Measurements from ENCODE around the gene ZIC5. TPM values are rescaled to one million over a fixed set of nuclear protein-coding genes. Genes with fewer than 3 reads are reported as not detected.

Gene ZIC5
- not detected for total RNA-seq
- polyA plus RNA-seq: not detected

DNA sequence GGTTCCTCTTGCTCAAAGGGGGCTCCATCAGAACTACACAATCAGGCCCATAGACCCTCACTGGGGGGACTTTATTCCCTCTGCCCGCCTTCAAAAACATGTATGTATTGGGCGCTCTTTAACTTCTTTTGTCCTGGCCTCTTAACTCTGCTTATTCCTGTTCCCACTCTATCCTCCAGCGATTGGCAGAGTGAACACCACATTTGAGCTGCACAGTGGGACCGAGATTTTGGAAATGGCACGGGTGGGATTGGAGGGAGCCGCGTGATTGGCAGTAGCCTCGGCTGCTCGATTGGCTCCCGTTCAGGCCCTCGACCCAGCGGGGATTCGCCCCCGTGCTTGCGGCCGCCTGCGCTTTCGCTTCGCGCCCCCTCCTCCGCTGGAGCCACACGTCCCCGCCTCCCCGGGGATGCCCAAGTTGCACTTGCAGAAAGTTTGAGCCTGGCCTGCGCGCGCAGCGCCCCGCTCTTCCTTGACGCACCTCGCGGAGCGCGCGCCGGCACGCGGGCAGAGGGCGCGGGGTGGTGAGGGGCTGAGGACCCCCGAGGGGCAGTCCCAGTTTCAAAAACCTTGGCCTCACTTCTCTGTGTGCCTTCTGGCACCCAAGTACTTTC, at the start of gene ZIC5:
Gene ZIC5, minus strand, starts transcription at position 192 of the 614 bp plus-strand sequence. Its CDS starts 164 bp downstream, at position 28.
- H3K4me3 ChIP-seq (ENCODE audit: low read depth in 1 of 3, low read length in 3 of 3): peak within 1 kb of the TSS in 1 of 3 donors; percentile 57
- H3K27me3 ChIP-seq (ENCODE audit: control insufficient read depth in 4 of 4, insufficient read depth in 4 of 4, low read length in 3 of 4): peaks cover 18 to 55% (median 33%) of the 10 kb centered on the region in 4 donors
- no peak within 1 kb of the TSS for H3K9ac ChIP-seq (ENCODE audit: low read depth in 1 of 2, low read length in 2 of 2)
- H3K4me1 ChIP-seq (ENCODE audit: control insufficient read depth in 4 of 4, insufficient read depth in 4 of 4, low read length in 3 of 4): peaks cover 0 to 29% (median 14%) of the 10 kb centered on the region in 4 donors
- DNase-seq (ENCODE audit: low spot score): no peak
- no peak for TF ChIP-seq HNF4G (IDR thresholded peaks at IDR 0.05)
- no peak for TF ChIP-seq YY1 (IDR thresholded peaks at IDR 0.05)
- TF ChIP-seq SP1 (IDR thresholded peaks at IDR 0.05): no peak
- TF ChIP-seq CTCF (IDR thresholded peaks at IDR 0.05; ENCODE audit: low read depth, low read length, missing input control): no peak
- no peak for TF ChIP-seq TAF1 (conservative IDR thresholded peaks at IDR 0.05)
- TF ChIP-seq GABPA (IDR thresholded peaks at IDR 0.05 in 1 of 2, conservative IDR thresholded peaks at IDR 0.05 in 1 of 2): no peak
- no peak for TF ChIP-seq FOXA1 (IDR thresholded peaks at IDR 0.05)
- TF ChIP-seq ATF3 (IDR thresholded peaks at IDR 0.05): no peak
- TF ChIP-seq, protein P1, sequence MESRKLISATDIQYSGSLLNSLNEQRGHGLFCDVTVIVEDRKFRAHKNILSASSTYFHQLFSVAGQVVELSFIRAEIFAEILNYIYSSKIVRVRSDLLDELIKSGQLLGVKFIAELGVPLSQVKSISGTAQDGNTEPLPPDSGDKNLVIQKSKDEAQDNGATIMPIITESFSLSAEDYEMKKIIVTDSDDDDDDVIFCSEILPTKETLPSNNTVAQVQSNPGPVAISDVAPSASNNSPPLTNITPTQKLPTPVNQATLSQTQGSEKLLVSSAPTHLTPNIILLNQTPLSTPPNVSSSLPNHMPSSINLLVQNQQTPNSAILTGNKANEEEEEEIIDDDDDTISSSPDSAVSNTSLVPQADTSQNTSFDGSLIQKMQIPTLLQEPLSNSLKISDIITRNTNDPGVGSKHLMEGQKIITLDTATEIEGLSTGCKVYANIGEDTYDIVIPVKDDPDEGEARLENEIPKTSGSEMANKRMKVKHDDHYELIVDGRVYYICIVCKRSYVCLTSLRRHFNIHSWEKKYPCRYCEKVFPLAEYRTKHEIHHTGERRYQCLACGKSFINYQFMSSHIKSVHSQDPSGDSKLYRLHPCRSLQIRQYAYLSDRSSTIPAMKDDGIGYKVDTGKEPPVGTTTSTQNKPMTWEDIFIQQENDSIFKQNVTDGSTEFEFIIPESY (IDR thresholded peaks at IDR 0.05): no peak
- TF ChIP-seq, protein P2, sequence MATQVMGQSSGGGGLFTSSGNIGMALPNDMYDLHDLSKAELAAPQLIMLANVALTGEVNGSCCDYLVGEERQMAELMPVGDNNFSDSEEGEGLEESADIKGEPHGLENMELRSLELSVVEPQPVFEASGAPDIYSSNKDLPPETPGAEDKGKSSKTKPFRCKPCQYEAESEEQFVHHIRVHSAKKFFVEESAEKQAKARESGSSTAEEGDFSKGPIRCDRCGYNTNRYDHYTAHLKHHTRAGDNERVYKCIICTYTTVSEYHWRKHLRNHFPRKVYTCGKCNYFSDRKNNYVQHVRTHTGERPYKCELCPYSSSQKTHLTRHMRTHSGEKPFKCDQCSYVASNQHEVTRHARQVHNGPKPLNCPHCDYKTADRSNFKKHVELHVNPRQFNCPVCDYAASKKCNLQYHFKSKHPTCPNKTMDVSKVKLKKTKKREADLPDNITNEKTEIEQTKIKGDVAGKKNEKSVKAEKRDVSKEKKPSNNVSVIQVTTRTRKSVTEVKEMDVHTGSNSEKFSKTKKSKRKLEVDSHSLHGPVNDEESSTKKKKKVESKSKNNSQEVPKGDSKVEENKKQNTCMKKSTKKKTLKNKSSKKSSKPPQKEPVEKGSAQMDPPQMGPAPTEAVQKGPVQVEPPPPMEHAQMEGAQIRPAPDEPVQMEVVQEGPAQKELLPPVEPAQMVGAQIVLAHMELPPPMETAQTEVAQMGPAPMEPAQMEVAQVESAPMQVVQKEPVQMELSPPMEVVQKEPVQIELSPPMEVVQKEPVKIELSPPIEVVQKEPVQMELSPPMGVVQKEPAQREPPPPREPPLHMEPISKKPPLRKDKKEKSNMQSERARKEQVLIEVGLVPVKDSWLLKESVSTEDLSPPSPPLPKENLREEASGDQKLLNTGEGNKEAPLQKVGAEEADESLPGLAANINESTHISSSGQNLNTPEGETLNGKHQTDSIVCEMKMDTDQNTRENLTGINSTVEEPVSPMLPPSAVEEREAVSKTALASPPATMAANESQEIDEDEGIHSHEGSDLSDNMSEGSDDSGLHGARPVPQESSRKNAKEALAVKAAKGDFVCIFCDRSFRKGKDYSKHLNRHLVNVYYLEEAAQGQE (IDR thresholded peaks at IDR 0.05): no peak
- no peak for TF ChIP-seq RXRA (IDR thresholded peaks at IDR 0.05)
- no peak for TF ChIP-seq NR2F2 (IDR thresholded peaks at IDR 0.05)
- H3K9me3 ChIP-seq (ENCODE audit: control insufficient read depth in 4 of 4, low read length in 3 of 4): peaks cover 0 to 16% (median 1%) of the 10 kb centered on the region in 4 donors
- 11% methylated on average over 41 of the region's 41 CpGs for WGBS
- H3K27ac ChIP-seq (ENCODE audit: low read depth in 1 of 2, low read length in 2 of 2): no peak within 1 kb of the TSS
- H3K36me3 ChIP-seq (ENCODE audit: control insufficient read depth in 4 of 4, insufficient read depth in 3 of 4, low read depth in 1 of 4, low read length in 3 of 4): no peaks in the 10 kb centered on the region

- H3K36me3 ChIP-seq (ENCODE audit: control insufficient read depth in 4 of 4, insufficient read depth in 3 of 4, low read depth in 1 of 4, low read length in 3 of 4): no peaks in the 10 kb centered on the region
- WGBS: 98% methylated on average over 3 of the region's 3 CpGs
- H3K27ac ChIP-seq (ENCODE audit: low read depth in 1 of 2, low read length in 2 of 2): no peak overlapping the region
- H3K27me3 ChIP-seq (ENCODE audit: control insufficient read depth in 4 of 4, insufficient read depth in 4 of 4, low read length in 3 of 4): no peaks in the 10 kb centered on the region
- DNase-seq (ENCODE audit: low spot score): no peak
- no peaks in the 10 kb centered on the region for H3K9me3 ChIP-seq (ENCODE audit: control insufficient read depth in 4 of 4, low read length in 3 of 4)
- no peak overlapping the region for H3K4me3 ChIP-seq (ENCODE audit: low read depth in 1 of 3, low read length in 3 of 3)
- TF ChIP-seq RAD21 (IDR thresholded peaks at IDR 0.05): no peak
- TF ChIP-seq TAF1 (conservative IDR thresholded peaks at IDR 0.05): no peak
- TF ChIP-seq HNF4G (IDR thresholded peaks at IDR 0.05): no peak
- TF ChIP-seq RXRA (IDR thresholded peaks at IDR 0.05): no peak
- no peak overlapping the region for H3K9ac ChIP-seq (ENCODE audit: low read depth in 1 of 2, low read length in 2 of 2)
- H3K4me1 ChIP-seq (ENCODE audit: control insufficient read depth in 4 of 4, insufficient read depth in 4 of 4, low read length in 3 of 4): peaks cover 0 to 4% (median under 1%) of the 10 kb centered on the region in 4 donors
Observed at GRCh38 chr13:100019780-100020356, 48.3 kb upstream of the ZIC5 start.

Data from liver (tissue), 9 donors.